Endometrial microvascular endothelial cells (primary cell): ENCODE data around the gene SSTR4. TPM values are rescaled to one million over a fixed set of nuclear protein-coding genes. Genes with fewer than 3 reads are reported as not detected.

Experiments
- in situ Hi-C: cut with HindIII; loops from 2 replicates; pipeline ENCODE4 v1.10.0; 2017; ENCODE audit warnings: low sequenced_read_pairs, low pct_unique_long_range_greater_than_20kb; ENCODE audit errors: inconsistent ontology term
- total RNA-seq: library from RNA; depleted of rRNA; stranded (reverse); fragments of >200 nt; gene quantifications from one replicate; pipeline ENCODE4 v1.2.3, GENCODE V29; 2015; ENCODE audit errors: inconsistent ontology term

Gene SSTR4
- total RNA-seq, 1 donor from 2014 or later = not detected

DNA sequence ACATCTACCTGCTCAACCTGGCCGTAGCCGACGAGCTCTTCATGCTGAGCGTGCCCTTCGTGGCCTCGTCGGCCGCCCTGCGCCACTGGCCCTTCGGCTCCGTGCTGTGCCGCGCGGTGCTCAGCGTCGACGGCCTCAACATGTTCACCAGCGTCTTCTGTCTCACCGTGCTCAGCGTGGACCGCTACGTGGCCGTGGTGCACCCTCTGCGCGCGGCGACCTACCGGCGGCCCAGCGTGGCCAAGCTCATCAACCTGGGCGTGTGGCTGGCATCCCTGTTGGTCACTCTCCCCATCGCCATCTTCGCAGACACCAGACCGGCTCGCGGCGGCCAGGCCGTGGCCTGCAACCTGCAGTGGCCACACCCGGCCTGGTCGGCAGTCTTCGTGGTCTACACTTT lies 619 bp downstream of the SSTR4 start:
- in situ Hi-C loops = no loop called here

DNA sequence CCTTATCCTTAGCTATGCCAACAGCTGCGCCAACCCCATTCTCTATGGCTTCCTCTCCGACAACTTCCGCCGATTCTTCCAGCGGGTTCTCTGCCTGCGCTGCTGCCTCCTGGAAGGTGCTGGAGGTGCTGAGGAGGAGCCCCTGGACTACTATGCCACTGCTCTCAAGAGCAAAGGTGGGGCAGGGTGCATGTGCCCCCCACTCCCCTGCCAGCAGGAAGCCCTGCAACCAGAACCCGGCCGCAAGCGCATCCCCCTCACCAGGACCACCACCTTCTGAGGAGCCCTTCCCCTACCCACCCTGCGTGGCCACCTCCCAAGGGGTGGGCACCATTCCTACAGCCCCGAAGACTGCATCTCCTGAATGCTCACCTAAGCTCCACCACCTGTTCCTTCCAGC lies 1.3 kb downstream of the SSTR4 start:
- in situ Hi-C loops = no loop called here

DNA sequence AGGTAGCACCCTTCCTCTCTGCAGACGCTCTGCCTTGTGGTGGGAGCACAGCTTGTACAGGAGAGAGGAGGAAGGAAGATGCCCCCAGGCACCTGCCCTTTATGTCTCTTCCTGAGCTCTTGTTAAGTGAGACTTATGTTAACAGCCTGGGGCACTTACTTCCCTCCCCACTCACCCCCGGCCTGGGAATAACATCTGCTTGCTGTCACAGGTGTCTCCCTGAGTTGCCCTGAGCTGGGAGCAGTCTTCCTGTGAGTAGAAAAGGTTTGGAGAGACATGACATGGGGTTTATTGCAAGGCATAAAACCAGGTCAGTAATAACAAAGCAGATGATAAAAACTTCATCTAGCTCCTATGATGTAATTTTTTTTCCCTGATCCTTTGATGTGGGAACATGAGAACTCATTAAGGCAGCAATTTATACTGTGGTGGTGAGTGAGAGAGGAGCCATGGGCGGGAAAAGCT lies 1.9 kb downstream of the SSTR4 start:
- in situ Hi-C loops = no loop called here

DNA sequence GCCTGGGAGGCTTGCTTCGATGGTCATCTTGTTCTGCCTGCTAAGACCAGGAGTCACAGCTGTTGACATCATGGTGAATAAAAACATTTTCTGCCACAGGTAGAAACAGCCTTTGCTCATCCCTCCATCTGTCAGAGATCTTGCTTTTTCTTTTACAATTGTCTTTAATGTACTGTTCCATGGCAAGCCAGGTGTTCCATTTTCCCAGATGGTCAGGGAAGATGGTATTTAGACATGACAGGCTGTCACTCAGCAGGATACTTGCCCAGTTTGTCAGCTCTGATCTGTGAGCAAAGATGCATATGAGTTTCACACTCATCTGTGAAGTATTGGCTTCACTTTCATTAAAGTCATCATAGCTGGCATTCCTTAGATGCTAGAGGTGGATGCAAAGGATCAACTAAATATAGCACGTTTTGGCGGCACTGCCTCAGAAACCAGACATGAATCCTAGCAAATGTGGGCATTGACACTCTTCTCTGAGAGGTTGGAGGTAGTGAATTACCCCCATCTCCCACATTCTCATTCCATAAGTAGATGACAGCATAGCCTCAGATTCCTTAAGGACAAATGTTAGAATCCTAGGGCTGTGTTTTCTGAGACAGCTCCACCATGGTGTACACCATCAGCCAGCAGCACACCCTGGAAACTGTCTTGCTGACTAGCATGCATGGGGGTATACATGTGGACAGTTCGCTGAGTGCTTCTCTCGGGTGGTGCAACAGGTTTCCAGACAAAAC lies 4.2 kb downstream of the SSTR4 start:
- in situ Hi-C loops = no loop called here

DNA sequence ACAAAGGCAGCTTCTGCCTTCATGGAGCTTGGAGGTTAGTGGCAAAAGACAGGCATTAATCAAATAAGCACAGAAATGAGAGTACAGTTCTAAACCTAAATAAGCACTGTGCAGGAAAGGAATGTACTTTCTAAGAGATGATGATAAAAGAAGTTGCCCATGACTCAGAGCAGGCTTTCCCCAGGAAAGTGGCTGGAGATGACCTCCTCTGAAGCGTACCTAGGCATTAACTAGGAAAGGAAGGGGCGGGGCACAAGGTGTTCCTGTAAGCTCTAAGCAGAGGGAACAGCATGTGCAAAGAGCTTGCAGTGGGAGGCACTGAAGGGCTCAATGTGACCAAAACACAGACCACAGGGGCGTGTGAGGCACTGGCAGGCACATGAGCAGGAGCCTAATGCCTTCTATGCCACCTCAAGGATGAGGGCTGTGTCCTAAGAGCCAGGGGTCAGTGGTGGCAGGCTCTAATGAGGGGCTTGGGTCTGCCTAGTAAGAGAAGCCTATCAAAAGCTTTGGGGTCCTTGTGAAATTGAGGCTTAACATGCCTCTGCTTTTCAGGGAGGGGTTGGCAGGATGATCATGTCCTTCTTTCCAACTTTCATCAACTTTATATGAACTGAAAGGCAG lies 4.9 kb downstream of the SSTR4 start:
- in situ Hi-C loops = loop anchor here (10.0 kb wide), 1 partner anchor 345 kb away; no protein-coding TSS in a partner anchor

DNA sequence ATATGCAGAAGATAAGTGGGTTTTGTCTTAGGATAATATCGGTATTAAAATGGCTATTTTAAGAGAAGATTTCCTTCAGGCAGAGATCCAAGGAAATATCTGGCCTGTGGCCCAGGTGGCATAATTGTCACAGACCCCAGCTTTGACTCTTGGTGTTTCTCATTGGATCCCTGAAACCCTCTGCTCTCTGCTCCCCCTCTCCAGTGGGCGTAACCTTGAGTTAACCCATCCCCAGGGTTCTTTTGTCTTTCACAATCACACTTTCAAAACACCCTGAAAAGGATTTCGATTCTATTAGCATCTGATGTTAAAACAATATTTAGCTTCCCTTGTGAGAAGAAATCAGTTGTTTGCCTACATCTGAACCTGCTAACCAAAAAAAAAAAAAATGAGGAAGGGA lies 7.2 kb downstream of the SSTR4 start:
- in situ Hi-C loops = loop anchor here (10.0 kb wide), 1 partner anchor 347 kb away; no protein-coding TSS in a partner anchor

DNA sequence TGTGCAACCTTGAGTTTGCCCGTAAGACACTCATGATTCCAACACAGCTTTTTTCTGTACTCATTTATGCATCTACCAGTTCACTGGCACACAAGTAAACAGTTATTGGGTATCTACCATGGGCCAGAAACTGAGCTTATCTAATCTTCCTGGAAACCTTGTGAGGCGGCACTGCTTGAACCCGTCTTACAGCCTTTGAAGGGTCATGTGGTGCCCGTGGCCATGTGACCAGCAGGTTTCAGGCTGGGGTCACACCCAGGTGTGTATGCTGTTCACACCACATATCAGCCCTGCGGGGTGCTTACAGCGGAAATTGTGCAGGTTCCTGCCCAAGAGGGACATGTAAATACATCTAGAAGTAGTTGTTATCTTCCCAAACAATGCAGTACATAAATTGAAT lies 8.3 kb downstream of the SSTR4 start:
- in situ Hi-C loops = loop anchor here (10.0 kb wide), 1 partner anchor 349 kb away; no protein-coding TSS in a partner anchor

GRCh38 chr20:23046431-23046830 lies 11.3 kb downstream of the SSTR4 start:
- in situ Hi-C loops = loop anchor here (10.0 kb wide), 1 partner anchor 352 kb away; no protein-coding TSS in a partner anchor

- in situ Hi-C loops = loop anchor here (10.0 kb wide), 1 partner anchor 352 kb away; no protein-coding TSS in a partner anchor
Observed at GRCh38 chr20:23047001-23047737, 12.1 kb downstream of the SSTR4 start.

GRCh38 chr20:23047738-23048214 lies 12.7 kb downstream of the SSTR4 start:
- in situ Hi-C loops = loop anchor here (10.0 kb wide), 1 partner anchor 353 kb away; no protein-coding TSS in a partner anchor

GRCh38 chr20:23048283-23049200 lies 13.4 kb downstream of the SSTR4 start:
- in situ Hi-C loops = loop anchor here (10.0 kb wide), 1 partner anchor 354 kb away; no protein-coding TSS in a partner anchor

DNA sequence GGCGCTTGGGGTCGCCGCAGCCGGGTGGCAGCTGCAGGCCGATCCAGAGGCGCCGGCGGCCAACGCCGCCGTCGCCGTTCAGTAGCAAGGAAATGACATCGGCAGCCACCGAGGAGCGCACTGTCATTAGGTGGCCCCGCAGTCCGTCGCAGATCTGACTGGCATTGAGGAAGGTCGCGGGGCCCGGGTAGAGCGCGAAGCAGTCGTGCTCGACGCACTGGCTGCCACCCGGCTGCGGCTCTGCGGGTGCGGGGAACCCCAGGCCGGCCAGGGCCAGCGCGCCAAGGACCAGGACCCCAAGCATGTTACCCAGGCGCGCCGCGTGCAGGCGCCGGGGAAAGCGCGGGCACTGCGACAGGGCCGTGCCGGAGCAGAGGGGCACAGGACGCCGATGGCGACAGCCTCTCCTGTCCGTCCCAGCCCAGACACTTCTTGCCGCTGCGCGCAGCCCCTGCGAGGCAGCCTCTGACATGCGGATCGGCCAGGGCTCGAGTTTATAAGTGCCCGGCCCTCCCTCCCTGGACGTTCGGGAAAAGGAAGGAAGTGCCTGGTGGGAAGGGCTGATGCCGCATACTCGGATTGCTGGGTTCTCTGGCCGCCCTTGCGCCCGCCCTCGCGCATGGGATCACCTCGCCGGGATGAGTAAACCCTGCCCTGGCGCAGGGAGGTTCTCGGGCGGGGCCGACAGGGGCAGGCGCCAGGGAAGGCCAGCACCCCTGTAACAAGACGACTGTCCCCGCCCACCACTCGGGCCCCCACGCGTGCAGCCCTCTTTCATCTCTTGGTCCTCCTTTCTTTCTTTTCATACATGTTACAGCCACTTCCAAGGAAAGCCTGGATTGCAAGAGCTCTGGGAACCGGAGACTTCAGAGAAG lies 14.3 kb downstream of the SSTR4 start, which contains the start of gene THBD:
TSS of gene THBD (minus strand) at position 472 of the 875 bp plus-strand sequence. CDS start at position 304, 168 bp downstream.
- in situ Hi-C loops = loop anchor here (10.0 to 25.0 kb wide), 2 partner anchors 213 to 355 kb away; no protein-coding TSS in a partner anchor

- in situ Hi-C loops = loop anchor here (25.0 kb wide), 1 partner anchor 212 kb away; no protein-coding TSS in a partner anchor
Observed at GRCh38 chr20:23050076-23050838, 15.1 kb downstream of the SSTR4 start.

DNA sequence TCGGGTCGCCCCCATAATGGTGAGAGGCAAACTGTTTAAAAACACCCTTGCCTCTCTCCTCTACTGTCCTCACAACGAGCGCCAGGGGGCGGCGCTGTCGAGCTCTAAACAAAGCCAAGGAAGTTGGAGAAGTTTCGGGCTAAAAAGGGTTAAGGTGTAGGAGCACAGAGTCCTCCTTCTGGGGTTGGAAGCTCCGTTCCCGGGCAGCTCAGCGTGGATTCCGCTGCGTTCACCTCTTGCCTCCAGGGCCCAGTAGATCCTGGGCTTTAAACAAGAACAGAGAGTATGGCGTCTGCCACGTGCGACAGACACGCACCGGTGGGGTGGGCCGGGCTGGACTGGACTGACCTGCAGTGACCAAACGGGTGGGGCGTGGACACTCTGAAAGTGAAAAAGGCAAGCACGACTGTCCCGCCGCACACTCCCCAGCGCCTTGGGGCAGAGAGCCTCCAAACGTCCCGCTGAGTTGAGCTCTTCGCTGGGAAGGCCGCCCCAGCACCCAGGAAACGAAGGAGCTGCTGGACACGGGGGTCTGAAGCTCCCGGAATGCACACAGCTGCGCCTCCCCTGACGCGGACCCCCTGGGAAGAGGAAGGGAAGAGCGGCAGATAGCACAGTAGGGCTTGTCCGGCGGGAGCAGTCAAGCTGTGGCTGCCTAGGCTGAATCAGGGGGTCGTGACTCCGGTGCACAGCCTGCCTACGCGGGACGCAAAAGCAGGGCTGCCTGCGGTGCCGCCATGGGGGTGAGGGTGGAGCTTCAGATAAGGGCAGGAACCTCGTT lies 15.9 kb downstream of the SSTR4 start:
- in situ Hi-C loops = loop anchor here (25.0 kb wide), 1 partner anchor 211 kb away; no protein-coding TSS in a partner anchor

DNA sequence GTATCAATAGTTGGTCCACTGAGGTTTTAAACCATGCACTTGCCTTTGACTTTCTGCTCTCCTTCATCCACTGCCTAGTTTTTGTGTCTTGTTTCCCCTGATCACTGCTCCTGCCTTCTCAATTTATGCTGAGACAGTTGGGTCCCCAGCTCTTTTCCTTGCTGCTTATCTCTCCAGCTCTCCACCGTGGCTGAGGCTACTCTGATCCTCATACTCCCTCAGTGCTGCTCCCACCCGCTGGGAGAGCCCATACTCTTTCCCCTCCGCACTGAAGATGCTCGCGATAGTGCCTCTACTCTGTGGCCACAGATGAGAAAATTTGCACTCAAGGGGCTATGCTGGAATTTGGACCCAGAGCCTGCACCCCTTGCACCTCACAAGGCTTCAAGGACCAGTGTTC lies 17.8 kb downstream of the SSTR4 start:
- in situ Hi-C loops = loop anchor here (25.0 kb wide), 1 partner anchor 209 kb away; no protein-coding TSS in a partner anchor
